Suprapubic skin (tissue), 4 donors: ENCODE data around the gene APLF. TPM values are rescaled to one million over a fixed set of nuclear protein-coding genes. Genes with fewer than 3 reads are reported as not detected.

ENCODE experiments used
- DNase-seq, 2 donors: peaks; one replicate each; pipeline ENCODE4 v3.0.0-alpha.2; 2019; ENCODE audit warnings: low spot score in 2 of 2
- H3K27ac ChIP-seq: fragments of 200-600 bp; sonication (generic); one replicate; pipeline ENCODE4 v1.5.1; 2019
- H3K27me3 ChIP-seq: fragments of 200-600 bp; sonication (generic); one replicate; pipeline ENCODE4 v1.5.1; 2019
- H3K36me3 ChIP-seq: fragments of 200-600 bp; sonication (generic); one replicate; pipeline ENCODE4 v1.5.1; 2019
- H3K4me1 ChIP-seq: fragments of 200-600 bp; sonication (generic); one replicate; pipeline ENCODE4 v1.5.1; 2019
- H3K4me3 ChIP-seq: fragments of 200-600 bp; sonication (generic); one replicate; pipeline ENCODE4 v1.5.1; 2019; ENCODE audit warnings: mild to moderate bottlenecking
- H3K9me3 ChIP-seq: fragments of 200-600 bp; sonication (generic); one replicate; pipeline ENCODE4 v1.5.1; 2019
- EP300 ChIP-seq: sonication (generic); formaldehyde crosslinking; IDR thresholded peaks from one replicate; pipeline ENCODE4 v1.6.1; 2017; ENCODE audit warnings: antibody characterized with exemption
- POLR2A ChIP-seq, 2 donors: fragments of 450-650 bp; IDR thresholded peaks; one replicate each; pipeline ENCODE4 v1.6.1; 2017; ENCODE audit warnings: antibody characterized with exemption in 2 of 2, mild to moderate bottlenecking in 2 of 2, moderate library complexity in 2 of 2
- POLR2AphosphoS5 ChIP-seq, 3 donors: sonication (generic); formaldehyde crosslinking; IDR thresholded peaks; one replicate each; pipeline ENCODE4 v1.6.1; 2017; ENCODE audit warnings: antibody characterized with exemption in 3 of 3
- WGBS: methylation state at CpG from one replicate; pipeline ENCODE4 v1.1.5; 2018; 5-methylcytosine and 5-hydroxymethylcytosine counted together
- total RNA-seq, 4 donors: library from RNA; depleted of rRNA; stranded (reverse); fragments of >200 nt; gene quantifications; one replicate each; pipeline ENCODE4 v1.1.0, GENCODE V29; 2016
- TF ChIP-seq, protein P1 (sequence below), 2 donors: fragments of 200-600 bp in 1 of 2; fragments of 450-650 bp in 1 of 2; sonication (generic) in 1 of 2; IDR thresholded peaks; one replicate each; pipeline ENCODE4 v1.5.1; 2016 to 2019; ENCODE audit warnings: antibody characterized with exemption in 2 of 2, mild to moderate bottlenecking in 1 of 2, moderate library complexity in 1 of 2

Gene APLF
- total RNA-seq, 4 donors from 2014 or later = 8.8 to 10.5 (median 9.9) TPM

DNA sequence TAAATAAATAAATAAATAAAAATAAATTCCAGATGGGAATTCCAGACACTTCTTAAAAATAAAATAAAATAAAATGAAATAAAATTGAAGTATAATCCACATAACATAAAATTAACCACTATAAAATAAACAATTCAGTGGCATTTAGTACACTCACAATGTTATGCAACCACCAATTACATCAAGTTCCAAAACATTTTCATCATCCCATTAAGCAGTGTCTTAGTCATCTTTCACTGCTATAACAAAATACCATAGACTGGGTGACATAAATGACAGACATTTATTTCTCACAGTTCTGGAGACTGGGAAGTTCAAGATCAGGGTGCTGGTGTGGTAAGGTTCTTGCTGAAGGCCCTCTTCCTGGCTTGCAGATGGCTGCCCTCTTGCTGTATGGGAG lies 153.4 kb downstream of the APLF start:
- H3K4me1 ChIP-seq = no peaks in the 10 kb centered on the region
- H3K4me3 ChIP-seq = no peak overlapping the region
- H3K36me3 ChIP-seq = no peaks in the 10 kb centered on the region
- no peak for TF ChIP-seq POLR2AphosphoS5 (IDR thresholded peaks at IDR 0.05)
- no peaks in the 10 kb centered on the region for H3K27me3 ChIP-seq
- no peak for DNase-seq
- H3K9me3 ChIP-seq = no peaks in the 10 kb centered on the region
- H3K27ac ChIP-seq = no peak overlapping the region

DNA sequence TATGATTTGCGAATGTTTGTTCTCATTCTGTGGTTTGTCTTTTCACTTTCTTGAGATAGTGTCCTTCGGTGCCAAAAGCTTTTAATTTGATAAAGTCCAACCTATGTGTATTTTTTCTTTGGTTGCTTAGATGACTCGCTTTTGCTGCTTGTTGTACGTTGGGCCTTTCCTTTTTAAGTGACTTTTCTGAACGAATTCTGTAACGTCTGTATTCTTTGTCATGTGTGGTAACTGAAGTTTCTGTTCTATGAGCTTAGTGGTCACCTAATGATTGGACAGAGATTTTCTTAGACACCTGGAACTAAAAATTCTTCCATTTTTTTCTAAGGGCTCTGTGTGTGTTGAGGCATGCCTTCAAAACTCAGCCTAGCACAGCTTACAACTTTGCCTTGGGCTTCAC lies 156.4 kb downstream of the APLF start:
- H3K9me3 ChIP-seq = peaks cover 4% of the 10 kb centered on the region
- no peak for DNase-seq
- H3K4me1 ChIP-seq = no peaks in the 10 kb centered on the region
- TF ChIP-seq EP300 (no peak), POLR2AphosphoS5 (IDR thresholded peaks at IDR 0.05) (no peak), POLR2A (IDR thresholded peaks at IDR 0.05) (no peak)
- TF ChIP-seq, protein P1, sequence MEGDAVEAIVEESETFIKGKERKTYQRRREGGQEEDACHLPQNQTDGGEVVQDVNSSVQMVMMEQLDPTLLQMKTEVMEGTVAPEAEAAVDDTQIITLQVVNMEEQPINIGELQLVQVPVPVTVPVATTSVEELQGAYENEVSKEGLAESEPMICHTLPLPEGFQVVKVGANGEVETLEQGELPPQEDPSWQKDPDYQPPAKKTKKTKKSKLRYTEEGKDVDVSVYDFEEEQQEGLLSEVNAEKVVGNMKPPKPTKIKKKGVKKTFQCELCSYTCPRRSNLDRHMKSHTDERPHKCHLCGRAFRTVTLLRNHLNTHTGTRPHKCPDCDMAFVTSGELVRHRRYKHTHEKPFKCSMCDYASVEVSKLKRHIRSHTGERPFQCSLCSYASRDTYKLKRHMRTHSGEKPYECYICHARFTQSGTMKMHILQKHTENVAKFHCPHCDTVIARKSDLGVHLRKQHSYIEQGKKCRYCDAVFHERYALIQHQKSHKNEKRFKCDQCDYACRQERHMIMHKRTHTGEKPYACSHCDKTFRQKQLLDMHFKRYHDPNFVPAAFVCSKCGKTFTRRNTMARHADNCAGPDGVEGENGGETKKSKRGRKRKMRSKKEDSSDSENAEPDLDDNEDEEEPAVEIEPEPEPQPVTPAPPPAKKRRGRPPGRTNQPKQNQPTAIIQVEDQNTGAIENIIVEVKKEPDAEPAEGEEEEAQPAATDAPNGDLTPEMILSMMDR (IDR thresholded peaks at IDR 0.05) = no peak
- WGBS = 97% methylated on average over 6 of the region's 6 CpGs
- no peak overlapping the region for H3K27ac ChIP-seq
- H3K4me3 ChIP-seq = no peak overlapping the region
- H3K27me3 ChIP-seq = no peaks in the 10 kb centered on the region
- no peaks in the 10 kb centered on the region for H3K36me3 ChIP-seq

GRCh38 chr2:68627615-68628014 lies 160.2 kb downstream of the APLF start:
- no peaks in the 10 kb centered on the region for H3K27me3 ChIP-seq
- H3K4me1 ChIP-seq = no peaks in the 10 kb centered on the region
- no peaks in the 10 kb centered on the region for H3K36me3 ChIP-seq
- DNase-seq = no peak
- WGBS = 78% methylated on average over 2 of the region's 3 CpGs
- peaks cover 8% of the 10 kb centered on the region for H3K9me3 ChIP-seq
- TF ChIP-seq, protein P1 (IDR thresholded peaks at IDR 0.05) = no peak
- TF ChIP-seq EP300 = no peak
- TF ChIP-seq POLR2A (IDR thresholded peaks at IDR 0.05) = no peak
- TF ChIP-seq POLR2AphosphoS5 (IDR thresholded peaks at IDR 0.05) = no peak
- no peak overlapping the region for H3K27ac ChIP-seq
- no peak overlapping the region for H3K4me3 ChIP-seq

Other genes starting within 250 kb of the APLF start
- 10 to 100 TPM; 31.3 to 40.0 (median 36.2) TPM for gene PPP3R1, start 215.1 kb upstream of the APLF start, total RNA-seq
- gene CNRIP1, start 147.6 kb upstream of the APLF start, total RNA-seq = 10 to 100 TPM in 1 of 4 donors, 1 to 10 TPM in 3; 3.4 to 13.5 (median 6.6) TPM
- 1 to 10 TPM; 1.1 to 2.6 (median 1.7) TPM for gene PLEK, start 102.3 kb upstream of the APLF start, total RNA-seq
- gene FBXO48, start 291 bp upstream of the APLF start, total RNA-seq = 1 to 10 TPM; 1.1 to 2.7 (median 1.7) TPM
- gene PROKR1, start 176.0 kb downstream of the APLF start, total RNA-seq = under 1 TPM in 2 of 4 donors, not detected in 2; 0.13 to 0.24 TPM